ENCODE measurements around the gene PRICKLE2.

The PRICKLE2 gene

GRCh38 chr3:64067506-64068346 is 157.5 kb downstream of the PRICKLE2 start:
- no peak for DNase-seq

DNA sequence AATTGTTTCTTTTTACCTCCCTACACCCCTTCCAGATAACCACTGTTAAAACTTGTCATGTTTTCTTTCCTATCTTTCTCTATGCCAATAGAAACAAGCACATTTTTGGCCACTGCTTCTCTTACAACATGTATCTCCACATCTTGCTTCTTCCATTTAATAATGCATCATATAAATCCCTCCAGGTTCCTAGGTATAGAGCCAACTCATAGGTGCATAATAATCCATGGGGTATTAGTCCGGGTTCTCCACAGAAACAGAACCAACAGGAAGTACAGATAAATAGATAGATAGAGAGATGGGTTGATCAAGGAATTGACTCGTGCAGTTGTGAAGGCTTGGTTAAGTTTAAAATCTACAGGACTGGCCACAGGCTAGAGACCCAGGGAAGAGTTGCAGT is 160.5 kb downstream of the PRICKLE2 start:
- DNase-seq, result no peak

DNA sequence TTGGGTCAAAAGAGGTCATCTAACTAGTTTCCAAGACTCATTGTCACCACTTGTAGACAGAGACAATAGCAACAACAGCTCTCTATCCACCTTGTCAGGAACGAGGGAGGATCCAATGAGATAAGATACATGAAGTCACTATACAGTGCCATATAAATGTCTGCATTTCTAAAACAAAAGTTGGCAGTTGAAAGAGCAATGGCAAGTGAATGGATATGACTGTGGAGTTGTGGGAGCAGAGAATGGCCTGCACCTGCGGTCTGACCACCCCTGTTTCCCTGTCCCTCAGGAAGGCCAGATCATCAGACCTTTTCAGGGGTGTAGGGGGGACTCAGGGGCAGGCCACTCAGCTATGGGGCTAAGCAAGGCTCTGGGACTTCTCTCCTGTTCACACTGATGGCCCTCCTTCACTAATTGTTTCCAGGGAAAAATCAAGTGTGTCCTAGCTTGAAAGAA is 161.3 kb downstream of the PRICKLE2 start:
- no peak for DNase-seq

- DNase-seq, result no peak
Measured at GRCh38 chr3:64063207-64063982, 161.9 kb downstream of the PRICKLE2 start.

DNA sequence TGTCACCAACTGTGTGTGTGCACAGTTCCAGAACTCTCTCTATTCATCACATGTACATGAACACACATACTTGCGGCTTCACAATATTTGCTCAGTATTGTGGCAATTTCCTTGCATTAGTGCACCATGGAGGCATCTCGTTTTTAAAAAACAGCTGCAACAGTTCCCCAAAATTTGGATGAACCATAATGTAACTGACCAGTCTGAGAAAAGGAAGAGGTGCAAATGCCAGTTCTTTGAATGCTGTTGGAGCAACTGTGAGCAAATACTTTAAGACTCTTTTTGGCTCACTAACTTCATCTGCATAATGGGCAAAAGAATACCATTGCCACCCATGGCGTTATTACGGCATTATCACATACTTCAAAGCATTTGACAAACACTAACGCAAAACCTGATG is 163.6 kb downstream of the PRICKLE2 start:
- no peak for DNase-seq

DNA sequence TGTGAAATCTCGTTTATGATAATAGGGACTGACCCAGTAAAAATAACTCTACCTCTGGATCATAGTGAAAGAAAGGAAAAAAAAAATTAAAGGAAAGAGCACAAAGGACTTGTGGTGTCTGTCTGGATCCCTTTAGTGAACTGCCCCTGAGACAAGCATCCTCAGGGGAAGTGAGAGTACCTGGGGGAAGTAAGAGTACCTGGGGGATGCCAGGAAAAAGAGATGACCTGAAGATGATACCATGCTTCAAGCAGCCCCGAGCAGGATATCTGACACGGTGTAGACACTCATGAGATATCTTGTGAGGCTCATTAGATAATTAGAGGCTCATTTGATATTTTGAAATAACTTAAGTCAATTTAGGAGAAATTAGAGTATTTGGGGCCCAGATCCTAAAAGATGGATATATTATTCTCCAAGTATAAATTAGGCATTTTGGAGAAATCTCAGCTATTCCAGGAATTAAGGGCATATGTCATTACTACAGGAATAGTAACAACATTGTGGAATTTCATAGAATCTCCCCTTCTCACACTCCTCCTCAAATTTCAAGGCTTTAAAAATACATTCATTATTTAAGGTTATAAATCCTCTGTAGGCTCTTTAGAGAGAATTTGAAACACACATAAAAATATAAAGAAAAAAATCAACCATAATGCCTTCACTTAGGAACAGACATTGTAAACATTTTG is 165.6 kb downstream of the PRICKLE2 start:
- no peak for DNase-seq

DNA sequence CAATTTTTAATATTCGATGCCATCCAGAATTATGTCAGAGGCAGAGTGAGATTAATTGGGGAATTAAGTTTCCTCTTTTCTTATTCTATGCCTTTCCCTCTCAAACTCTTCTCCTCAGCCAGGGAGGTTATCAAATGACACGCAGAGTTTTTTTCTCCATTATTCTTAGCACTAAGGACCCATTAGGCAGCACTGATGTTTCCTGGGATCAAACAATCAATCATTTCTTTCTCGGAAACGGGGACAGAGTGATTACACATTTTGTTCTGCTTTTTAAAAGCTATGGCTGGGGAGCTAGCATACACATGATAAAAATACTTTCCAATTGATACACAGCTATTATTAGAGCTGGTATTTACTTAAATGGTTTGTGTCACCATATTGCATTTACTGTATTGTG is 166.7 kb downstream of the PRICKLE2 start:
- DNase-seq, result no peak

DNA sequence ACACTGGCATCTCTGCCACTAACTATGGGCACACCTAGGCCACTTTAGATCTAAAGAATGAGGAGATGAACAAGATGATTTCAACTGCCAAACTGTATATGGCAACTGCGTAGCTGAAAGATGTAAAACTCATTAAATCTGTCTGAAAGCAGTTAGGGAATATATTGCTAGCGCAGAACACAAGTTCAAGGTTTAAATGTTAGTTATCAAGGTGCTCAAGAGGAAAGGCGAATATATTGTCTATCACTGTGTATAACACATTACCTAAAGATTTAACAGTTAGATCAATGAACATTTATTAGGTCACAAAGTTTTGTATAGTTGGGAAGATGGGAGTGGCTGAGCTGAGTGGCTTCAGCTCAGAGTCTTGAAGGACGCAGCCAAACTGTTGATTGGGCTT is 168.0 kb downstream of the PRICKLE2 start:
- DNase-seq, result no peak

DNA sequence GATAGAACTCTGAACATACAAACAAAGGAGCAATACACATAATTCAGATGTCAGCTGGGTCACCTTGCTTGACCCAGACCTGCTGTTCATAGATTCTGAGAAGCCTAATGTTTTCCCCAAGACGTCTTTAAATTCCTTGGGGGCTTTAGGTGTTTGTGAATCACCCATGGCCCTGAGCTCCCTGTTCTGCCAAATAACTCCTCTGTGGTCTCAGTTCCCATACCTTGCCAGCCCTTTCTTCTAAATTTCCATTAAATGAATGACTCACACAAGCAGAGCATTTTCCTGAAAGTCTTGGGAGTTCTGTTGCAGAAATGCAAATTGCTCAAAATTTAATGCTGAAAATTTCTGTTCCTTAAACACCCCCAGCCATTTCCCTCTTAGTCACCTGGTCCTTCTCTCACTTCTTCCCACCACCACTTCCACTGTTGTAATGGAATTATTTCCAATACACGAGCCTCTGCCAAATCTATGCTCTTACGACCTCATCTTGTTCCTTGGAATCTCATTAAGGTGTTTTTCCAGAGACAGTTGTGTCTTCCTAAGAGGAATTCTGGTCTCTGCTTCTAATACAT is 168.6 kb downstream of the PRICKLE2 start:
- no peak for DNase-seq

DNA sequence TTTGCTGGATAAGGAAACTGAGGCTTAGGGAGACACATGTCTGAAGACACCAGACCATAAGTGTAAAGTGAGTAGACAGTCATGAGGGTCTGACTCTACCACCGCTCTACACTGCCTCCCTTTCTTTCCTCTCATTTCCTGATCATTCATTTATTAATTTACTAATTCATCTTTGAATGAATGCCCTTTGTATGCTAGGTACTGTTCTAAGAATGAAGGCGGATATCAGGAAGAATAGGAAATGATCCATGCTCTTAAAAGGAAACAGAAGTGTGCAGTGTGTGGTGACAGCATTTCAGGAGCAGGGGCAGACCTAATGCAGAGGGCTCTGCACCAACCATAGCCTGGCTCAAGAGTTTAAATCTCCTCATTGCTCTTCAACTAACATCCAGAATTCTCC is 170.2 kb downstream of the PRICKLE2 start:
- no peak for DNase-seq

- DNase-seq, result no peak
Measured at GRCh38 chr3:64054488-64054887, 170.8 kb downstream of the PRICKLE2 start.

GRCh38 chr3:64053581-64053980 is 171.7 kb downstream of the PRICKLE2 start:
- no peak for DNase-seq

DNA sequence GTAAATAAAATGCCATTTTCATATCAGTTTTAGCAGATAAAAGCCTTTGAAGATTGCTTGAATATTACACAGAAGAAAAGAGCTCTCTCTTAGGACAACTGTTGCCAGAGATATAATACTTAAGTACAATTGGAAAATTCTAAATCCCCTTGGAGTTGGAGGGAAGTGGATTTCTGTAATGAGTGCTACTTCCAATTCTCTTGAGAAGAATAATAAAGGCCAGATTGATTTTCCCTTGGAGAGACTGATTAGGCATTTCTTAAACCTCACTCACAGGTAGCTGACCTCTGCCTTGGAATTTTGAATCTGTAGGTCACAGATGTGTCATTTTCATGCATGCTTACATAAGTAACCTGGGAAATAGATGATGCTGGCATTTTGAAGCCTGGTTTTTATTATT is 172.1 kb downstream of the PRICKLE2 start:
- no peak for DNase-seq

DNA sequence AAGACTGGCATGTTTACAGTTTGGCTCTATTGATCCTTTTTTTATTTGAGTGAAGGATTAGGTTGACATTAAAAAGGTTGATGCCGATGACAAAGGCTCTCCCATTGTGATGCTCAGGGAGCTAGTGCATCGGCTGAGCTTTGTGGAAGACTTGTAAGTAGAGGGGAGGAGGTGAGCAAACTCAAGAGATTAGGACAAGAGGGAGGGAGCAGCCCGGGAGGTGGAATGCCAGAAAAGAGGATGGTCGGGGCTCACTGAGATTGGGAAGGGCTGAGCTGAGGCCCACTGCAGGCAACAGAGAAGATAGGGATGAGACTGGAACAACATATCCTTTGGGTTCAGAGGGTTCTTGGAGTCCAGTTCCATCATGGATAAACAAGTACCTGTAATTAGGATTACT is 175.4 kb downstream of the PRICKLE2 start:
- DNase-seq, result no peak

DNA sequence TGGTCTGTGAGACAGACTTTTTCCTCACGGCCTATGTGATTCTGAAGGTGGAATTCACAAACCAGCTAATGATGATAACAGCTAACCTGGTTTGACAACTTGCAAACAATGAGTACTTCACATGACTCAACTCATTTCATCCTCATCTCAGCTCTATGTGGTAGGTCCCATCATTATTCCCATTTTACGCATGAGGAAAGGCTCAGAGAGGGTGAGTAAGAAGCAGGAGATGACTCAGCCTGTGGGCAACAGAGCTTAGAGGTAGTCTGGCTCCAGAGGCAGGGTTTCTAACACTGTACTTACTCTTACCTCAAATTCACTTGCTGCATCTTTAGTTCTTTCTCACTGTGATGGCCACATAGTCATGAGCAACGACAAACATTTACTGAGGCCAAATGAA is 176.1 kb downstream of the PRICKLE2 start:
- no peak for DNase-seq

DNA sequence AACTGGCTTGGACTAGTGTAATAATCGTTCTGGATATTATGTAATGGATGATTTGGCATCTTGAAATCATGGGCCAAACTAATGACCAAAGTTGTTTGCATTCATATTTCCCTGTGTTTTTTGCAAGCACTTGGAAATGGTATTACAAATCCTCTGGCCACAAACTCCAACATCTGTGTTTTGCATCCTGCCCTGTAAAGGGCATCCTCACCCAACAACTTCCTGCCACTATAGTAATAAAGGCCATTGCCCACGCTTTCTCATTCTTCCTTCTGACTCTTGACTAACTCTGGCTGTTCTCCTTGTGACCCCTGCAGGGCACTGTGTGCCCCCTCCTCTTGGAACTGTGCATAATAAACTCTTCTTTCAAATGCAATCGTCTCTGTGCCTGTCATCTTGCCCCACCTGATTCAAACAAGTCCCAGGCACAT is 176.6 kb downstream of the PRICKLE2 start:
- DNase-seq, result no peak

DNA sequence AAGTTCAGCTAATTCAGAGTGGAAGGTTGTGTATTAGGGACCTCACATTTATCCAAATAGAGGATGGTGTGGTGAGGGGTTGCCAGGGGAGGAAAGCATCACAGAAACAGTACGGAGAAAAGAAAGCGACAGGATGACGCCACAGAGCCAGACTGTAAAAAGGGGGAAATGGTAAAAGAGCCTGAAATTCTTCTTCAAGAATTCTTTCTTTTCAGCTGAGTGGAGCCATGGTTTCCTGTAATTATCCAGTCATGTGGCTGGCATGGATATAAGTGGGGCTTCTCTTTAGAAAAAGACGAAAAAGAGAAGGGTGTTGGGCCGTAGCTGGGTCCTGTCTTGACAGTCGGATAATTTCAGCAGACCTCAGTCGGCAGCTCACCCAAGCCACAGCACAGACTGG is 177.5 kb downstream of the PRICKLE2 start:
- no peak for DNase-seq

GRCh38 chr3:64046996-64047594 is 178.2 kb downstream of the PRICKLE2 start:
- no peak for DNase-seq

DNA sequence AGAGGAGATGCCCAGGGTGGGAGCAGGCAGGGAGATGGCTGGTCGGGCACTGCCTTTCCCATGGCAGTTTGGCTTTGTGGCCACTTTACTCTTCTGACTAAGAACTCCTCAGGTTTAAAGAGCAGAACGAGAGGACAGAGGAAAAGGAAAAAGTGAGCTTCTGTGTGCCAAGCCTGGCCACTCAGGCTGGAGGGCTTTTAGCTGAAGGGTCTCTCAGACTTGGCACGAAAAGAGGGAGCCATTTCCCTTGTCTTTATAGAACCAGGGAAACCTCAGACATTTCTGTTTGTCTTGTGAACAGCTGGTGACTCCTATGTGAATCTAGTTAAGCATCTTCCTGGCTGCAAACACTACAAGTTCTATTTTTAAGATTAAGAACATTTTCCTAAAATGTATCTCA is 178.7 kb downstream of the PRICKLE2 start:
- no peak for DNase-seq

GRCh38 chr3:64042952-64043351 is 182.3 kb downstream of the PRICKLE2 start:
- DNase-seq, result no peak
